Type B pancreatic cell (in vitro differentiated cells): Measurements from ENCODE around the gene SEMA3D. TPM values are rescaled to one million over a fixed set of nuclear protein-coding genes. Genes with fewer than 3 reads are reported as not detected.

ENCODE experiments used
- DNase-seq: peaks from one replicate; pipeline ENCODE4 v3.0.0; 2021; ENCODE audit warnings: mixed read lengths; ENCODE audit not compliant: unreplicated experiment; ENCODE audit errors: extremely low spot score
- H3K27ac Mint-ChIP-seq: 2 replicates; pipeline ENCODE4 v1.8.0; 2021; ENCODE audit warnings: mild to moderate bottlenecking, mixed read lengths
- H3K27me3 Mint-ChIP-seq: 2 replicates; pipeline ENCODE4 v1.8.0; 2021; ENCODE audit warnings: mixed read lengths
- H3K36me3 Mint-ChIP-seq: 2 replicates; pipeline ENCODE4 v1.8.0; 2021; ENCODE audit warnings: mixed read lengths
- H3K4me1 Mint-ChIP-seq: one replicate; pipeline ENCODE4 v1.8.0; 2021; ENCODE audit warnings: mixed read lengths; ENCODE audit not compliant: unreplicated experiment
- H3K4me3 Mint-ChIP-seq: 2 replicates; pipeline ENCODE4 v1.8.0; 2021; ENCODE audit warnings: mild to moderate bottlenecking, mixed read lengths
- H3K9me3 Mint-ChIP-seq: 2 replicates; pipeline ENCODE4 v1.8.0; 2021; ENCODE audit warnings: mixed read lengths
- total RNA-seq: library from RNA; stranded (reverse); gene quantifications from 2 replicates; pipeline ENCODE4 v1.2.1, GENCODE V29; 2021; ENCODE audit warnings: low replicate concordance
- TF ChIP-seq, protein P1 (sequence below): fragments of 200-600 bp; sonication (generic); conservative IDR thresholded peaks from 2 replicates; pipeline ENCODE4 v1.5.0; 2021; ENCODE audit warnings: antibody characterized with exemption, mild to moderate bottlenecking

The SEMA3D gene
- total RNA-seq, 1 donor from 2014 or later: 52.9 TPM

DNA sequence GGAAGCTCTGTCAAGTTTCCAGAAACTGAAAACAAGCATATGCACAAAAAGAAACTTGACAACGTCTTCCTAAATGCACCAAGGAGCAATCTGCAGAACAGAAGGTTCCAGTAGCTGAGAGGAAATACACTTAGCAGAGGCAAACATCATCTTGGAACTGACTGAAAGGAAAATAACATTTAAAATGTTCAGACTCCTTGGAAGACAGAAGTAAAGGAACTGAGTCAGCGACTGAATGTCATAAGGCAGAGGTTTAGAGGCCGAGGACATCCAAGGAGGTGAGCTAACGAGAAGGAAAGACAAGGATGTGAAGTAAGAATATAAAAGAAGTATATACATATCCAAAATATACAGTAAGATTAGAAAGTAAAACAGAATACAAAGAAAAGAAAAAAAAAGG, 24.1 kb downstream of the SEMA3D start:
- Mint-ChIP-seq H3K36me3 (peaks cover 18% of the 10 kb centered on the region), H3K9me3 (peaks cover 14% of the 10 kb centered on the region), H3K27ac (no peak overlapping the region), H3K4me3 (no peak overlapping the region), H3K27me3 (no peaks in the 10 kb centered on the region), H3K4me1 (peaks cover 5% of the 10 kb centered on the region)
- no peak for DNase-seq
- TF ChIP-seq, protein P1, sequence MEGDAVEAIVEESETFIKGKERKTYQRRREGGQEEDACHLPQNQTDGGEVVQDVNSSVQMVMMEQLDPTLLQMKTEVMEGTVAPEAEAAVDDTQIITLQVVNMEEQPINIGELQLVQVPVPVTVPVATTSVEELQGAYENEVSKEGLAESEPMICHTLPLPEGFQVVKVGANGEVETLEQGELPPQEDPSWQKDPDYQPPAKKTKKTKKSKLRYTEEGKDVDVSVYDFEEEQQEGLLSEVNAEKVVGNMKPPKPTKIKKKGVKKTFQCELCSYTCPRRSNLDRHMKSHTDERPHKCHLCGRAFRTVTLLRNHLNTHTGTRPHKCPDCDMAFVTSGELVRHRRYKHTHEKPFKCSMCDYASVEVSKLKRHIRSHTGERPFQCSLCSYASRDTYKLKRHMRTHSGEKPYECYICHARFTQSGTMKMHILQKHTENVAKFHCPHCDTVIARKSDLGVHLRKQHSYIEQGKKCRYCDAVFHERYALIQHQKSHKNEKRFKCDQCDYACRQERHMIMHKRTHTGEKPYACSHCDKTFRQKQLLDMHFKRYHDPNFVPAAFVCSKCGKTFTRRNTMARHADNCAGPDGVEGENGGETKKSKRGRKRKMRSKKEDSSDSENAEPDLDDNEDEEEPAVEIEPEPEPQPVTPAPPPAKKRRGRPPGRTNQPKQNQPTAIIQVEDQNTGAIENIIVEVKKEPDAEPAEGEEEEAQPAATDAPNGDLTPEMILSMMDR: no peak

DNA sequence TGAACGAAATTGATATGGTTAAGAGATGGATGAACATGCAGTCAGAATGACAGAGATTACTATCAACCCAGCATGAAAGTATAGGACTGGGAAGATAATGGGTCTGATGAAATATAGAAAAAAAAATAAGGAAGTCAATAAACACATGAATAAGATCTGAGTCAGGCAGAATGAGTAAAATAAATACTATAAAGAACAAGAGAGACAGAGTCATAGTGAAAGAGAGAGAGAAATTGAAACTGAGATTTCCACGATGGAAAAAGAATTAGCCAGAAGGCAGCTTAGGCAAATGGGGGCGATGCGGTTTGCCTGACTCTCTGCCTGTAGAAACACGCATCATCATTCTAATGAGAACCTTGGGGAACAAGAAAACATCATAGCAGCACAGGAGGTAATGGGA, 26.6 kb downstream of the SEMA3D start:
- H3K9me3 Mint-ChIP-seq: peaks cover 14% of the 10 kb centered on the region
- no peak for DNase-seq
- no peak overlapping the region for H3K27ac Mint-ChIP-seq
- no peak overlapping the region for H3K4me3 Mint-ChIP-seq
- H3K4me1 Mint-ChIP-seq: peaks cover 5% of the 10 kb centered on the region
- TF ChIP-seq, protein P1: no peak
- no peaks in the 10 kb centered on the region for H3K27me3 Mint-ChIP-seq
- H3K36me3 Mint-ChIP-seq: peaks cover 18% of the 10 kb centered on the region

DNA sequence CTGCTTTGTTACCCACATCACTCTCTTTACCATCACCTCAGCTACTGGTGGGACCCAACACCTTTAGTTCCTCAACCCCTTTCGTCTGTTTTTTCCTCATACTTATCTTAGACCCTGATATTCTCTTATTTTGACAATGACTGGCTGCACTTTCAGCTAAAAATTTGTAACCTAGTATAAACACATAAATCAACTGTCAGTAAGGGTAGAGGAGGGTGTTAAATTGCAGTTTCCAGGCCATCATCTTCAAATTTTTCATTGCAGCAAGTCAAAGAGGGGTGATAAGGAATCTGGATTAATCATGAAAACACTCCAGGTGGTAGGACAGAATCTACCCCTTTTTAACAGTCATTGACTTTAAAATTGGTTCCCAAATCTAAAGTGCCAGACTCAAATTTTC, 27.9 kb downstream of the SEMA3D start:
- H3K4me1 Mint-ChIP-seq: peaks cover 5% of the 10 kb centered on the region
- H3K9me3 Mint-ChIP-seq: peaks cover 14% of the 10 kb centered on the region
- no peaks in the 10 kb centered on the region for H3K27me3 Mint-ChIP-seq
- H3K4me3 Mint-ChIP-seq: no peak overlapping the region
- TF ChIP-seq, protein P1: no peak
- H3K27ac Mint-ChIP-seq: no peak overlapping the region
- H3K36me3 Mint-ChIP-seq: peaks cover 18% of the 10 kb centered on the region
- DNase-seq: no peak

DNA sequence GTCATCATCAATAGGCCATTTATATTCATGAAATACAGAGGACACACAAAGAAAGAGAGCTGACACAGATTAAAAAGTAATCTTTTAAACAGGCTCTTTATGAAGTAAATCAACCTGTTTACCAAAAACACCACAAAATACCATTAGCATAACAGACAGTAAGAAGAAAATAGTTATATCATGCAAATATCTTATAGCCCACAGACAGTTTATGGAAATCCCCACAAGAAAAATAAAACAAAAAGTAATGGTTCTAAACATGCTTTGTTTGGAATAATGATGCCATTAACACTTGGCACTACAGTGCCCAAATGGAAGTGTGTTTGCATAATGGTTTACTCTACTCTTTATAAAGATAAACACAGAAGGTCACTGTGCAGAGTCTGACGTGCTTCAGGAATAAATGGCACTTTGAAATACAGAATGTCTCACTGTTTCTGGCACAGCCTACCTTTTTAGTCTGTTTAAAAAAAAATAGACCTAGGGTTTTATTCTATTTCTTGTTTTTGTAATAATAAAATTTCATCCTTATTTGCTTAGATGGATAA, 30.1 kb downstream of the SEMA3D start:
- H3K9me3 Mint-ChIP-seq: peaks cover 14% of the 10 kb centered on the region
- H3K36me3 Mint-ChIP-seq: peaks cover 18% of the 10 kb centered on the region
- H3K4me1 Mint-ChIP-seq: no peaks in the 10 kb centered on the region
- no peak for DNase-seq
- TF ChIP-seq, protein P1: no peak
- H3K4me3 Mint-ChIP-seq: no peak overlapping the region
- no peak overlapping the region for H3K27ac Mint-ChIP-seq
- no peaks in the 10 kb centered on the region for H3K27me3 Mint-ChIP-seq

DNA sequence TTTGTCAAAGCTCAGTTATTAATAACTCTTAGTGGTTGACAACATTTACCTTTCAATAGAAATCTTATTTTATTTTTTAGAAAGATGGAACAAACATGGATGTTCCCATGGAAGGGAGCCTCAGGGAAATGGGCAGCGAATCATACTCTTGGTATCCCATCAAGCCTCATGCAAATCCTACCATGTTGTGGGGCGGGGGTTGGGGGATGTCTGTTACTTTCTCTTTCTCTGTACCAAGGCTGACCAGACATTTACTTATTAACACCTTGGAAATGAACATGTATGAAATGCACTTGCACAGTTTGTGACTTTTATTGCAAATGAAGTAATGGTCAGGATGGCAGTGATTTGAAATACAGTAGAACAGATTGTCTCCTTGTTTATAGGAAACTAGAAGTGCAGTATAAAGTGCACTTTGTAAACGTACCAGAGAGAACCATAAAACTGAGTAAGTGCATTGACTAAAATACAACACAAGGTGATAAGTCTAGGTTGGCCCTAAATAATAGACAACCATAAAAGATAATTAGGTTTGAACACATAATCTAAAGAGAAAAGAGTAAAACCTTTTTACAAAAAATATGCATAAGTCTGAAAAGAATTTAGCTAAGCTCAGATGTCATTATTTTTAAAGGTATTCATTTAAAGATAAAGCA, 32.4 kb downstream of the SEMA3D start:
- no peaks in the 10 kb centered on the region for H3K4me1 Mint-ChIP-seq

More for the DNA sequence above, 32.4 kb downstream of the SEMA3D start:
- H3K36me3 Mint-ChIP-seq: peaks cover 10% of the 10 kb centered on the region
- no peak for DNase-seq
- TF ChIP-seq, protein P1: no peak
- H3K27me3 Mint-ChIP-seq: no peaks in the 10 kb centered on the region
- peaks cover 12% of the 10 kb centered on the region for H3K9me3 Mint-ChIP-seq
- no peak overlapping the region for H3K27ac Mint-ChIP-seq
- no peak overlapping the region for H3K4me3 Mint-ChIP-seq
